ENCODE results near the gene TMEM51. TPM values are rescaled to one million over a fixed set of nuclear protein-coding genes. Genes with fewer than 3 reads are reported as not detected.
A peak's percentile ranks its signal among the peaks of the same experiment; 100 is the strongest.

TMEM51 gene
- total and polyA plus RNA-seq, 2 of the 13 experiments (the other 11 are each of a cell fraction or from before 2014, with no cell fraction given) = 12.2 to 22.3 TPM

GRCh38 chr1:15139654-15140350 is 13.7 kb upstream of the TMEM51 start (continued):
- TF ChIP-seq ZNF451 (CRISPR knock-in tag; IDR thresholded peaks at IDR 0.05) (no peak), TBP (CRISPR knock-in tag; IDR thresholded peaks at IDR 0.05) (no peak), U2AF2 (IDR thresholded peaks at IDR 0.05; ENCODE audit: low read depth, low read length) (no peak), ZBTB39 (CRISPR knock-in tag; IDR thresholded peaks at IDR 0.05) (no peak), NFIB (CRISPR knock-in tag; IDR thresholded peaks at IDR 0.05; ENCODE audit: borderline replicate concordance) (no peak), KDM1A (CRISPR knock-in tag; IDR thresholded peaks at IDR 0.05) (peak; percentile 81; the same call in 1 of the 2 replicates), ZNF407 (CRISPR knock-in tag; IDR thresholded peaks at IDR 0.05; ENCODE audit: not compliant biosample characterization) (no peak), SMARCE1 (IDR thresholded peaks at IDR 0.05; ENCODE audit: borderline replicate concordance) (no peak), HINFP (CRISPR knock-in tag; IDR thresholded peaks at IDR 0.05; ENCODE audit: low read depth) (no peak), TAF15 (IDR thresholded peaks at IDR 0.05; ENCODE audit: low read depth, low read length, poor library complexity, severe bottlenecking) (no peak), PREB (CRISPR knock-in tag; IDR thresholded peaks at IDR 0.05) (no peak), ZNF362 (CRISPR knock-in tag; IDR thresholded peaks at IDR 0.05; ENCODE audit: borderline replicate concordance) (peak; percentile 20; the same call in 1 of the 2 replicates)
